ELF-1 (cell line): ENCODE results near the gene SLF1.

Source experiments
- DNase-seq: peaks from one replicate; pipeline ENCODE4 v3.0.0-alpha.2; 2016; ENCODE audit warnings: low read depth, low spot score

The SLF1 gene

DNA sequence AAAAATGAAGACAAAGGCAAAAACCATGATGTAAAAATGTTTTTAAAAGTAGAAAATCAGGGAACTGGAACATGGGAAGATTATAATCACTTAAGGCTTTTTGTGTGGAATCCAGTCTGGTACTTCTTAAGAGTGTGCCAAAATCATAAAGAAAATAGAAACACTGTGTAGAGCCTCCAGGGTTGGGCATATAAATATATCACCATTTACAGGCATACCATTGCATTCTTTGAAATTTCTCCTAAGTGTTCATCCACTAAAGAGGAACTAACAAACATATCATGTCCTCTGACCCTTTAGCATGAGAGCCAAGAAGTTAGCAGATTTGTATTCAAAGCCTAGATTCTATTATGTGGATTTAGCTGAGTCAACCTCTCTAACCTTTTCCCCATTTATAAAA, 93.3 kb downstream of the SLF1 start:
- no peak for DNase-seq

DNA sequence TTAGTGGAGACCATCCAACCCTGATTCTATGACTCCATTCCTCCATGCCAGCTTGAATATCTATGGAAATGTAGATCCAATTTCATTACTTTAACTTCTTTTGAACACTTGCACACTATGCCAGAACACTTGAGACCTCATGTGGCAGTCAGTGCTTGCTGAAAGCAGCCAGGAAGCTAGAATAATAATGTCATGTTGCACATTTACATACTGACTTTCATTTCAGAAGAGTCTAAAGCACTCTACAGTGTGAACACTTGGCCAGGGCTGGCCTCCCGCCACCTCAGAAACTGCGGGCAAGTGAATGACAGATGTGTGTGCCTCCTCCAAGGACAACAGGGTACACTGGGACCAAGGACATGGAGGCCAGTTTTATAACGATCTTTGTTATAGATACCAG, 97.3 kb downstream of the SLF1 start:
- no peak for DNase-seq

DNA sequence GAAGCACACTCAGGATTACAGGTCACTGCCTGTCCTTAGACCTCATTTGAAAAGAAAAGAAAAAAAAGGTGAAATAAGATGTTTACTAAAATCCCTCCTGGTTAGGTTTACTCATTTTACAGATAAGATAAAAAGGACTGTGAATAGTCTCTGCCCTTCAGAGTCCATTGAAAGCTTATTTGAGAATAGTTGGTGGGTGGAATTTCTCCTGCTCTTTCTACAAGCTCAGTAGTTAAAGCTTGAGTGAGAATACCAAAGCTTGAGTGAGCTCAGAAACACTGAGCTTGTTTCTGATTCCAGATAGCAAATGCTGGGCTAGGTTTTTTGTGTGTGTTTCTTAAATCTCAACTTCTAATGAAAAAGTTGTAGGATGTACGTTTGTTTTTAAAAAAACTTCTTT, 106.7 kb downstream of the SLF1 start:
- no peak for DNase-seq

DNA sequence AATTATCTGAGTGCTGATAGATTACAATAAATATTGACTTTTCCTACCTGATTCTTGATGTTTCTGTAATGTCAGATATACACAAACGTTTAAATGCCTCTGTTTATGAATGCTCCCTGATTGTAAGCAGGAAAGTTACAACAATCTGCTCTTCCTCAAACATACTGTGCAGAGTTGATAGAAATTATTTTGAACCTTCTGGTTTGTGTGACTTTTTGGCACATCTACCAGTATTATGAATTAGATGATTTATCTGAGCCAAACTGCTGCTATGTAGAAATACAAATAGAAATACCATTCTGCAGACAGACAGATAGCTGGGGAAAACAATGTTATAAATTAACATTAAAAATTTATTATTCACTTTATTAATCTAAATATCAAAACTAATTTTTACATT, 113.0 kb downstream of the SLF1 start:
- no peak for DNase-seq

DNA sequence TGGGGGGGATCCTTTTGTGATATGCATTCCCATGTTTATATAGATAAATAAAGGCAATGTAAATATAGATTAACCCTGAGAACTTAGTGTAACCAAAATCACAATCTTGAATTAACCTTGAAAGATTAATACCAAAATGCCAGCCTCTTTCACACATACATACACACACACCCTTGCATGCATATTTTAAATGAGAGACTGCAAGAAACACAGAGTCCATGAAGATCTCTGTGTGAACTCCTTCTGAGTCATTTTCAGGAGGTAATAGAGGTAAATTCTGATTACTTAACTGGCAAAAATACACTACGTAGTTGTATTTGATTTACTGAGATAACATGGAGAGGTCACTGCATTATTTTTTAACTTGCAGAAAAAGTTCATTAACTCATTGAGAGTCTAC, 118.0 kb downstream of the SLF1 start:
- no peak for DNase-seq

DNA sequence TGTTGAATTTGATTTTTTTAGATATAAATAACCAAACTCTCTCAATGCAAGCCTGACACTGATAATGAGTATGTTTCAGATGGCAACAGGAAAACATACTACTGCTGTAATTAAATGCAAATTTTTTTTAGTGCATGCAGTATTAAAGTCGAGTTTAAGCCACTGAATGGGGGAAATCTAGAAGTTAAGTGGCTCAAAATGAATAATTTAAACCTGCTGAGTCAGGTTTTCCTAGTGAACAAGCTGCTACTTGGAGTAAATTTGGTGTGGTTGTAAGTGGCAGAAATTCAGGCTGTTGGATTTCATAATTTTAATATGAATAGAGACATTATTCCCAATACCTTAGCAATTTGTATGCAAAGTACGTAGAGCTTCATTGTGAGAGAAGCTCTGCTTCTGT, 121.8 kb downstream of the SLF1 start:
- DNase-seq, result no peak

DNA sequence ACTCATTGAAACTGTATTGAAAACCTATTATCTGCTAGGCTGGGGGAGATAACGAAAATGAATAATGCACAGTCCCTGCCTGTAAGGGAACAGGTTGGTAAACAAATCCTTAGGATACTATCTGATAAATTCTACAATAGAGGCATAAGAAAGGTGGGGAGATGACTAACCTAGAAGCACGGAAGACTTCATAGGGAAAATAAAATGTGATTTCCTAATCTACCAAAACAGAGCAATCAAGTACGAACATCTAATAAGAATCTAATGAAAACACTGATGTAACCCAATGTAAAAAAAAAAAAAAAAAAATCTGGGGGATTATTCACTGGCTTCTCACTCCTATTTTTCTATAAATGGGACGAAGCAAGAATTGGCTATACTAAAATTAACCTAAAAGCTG, 124.4 kb downstream of the SLF1 start:
- no peak for DNase-seq

DNA sequence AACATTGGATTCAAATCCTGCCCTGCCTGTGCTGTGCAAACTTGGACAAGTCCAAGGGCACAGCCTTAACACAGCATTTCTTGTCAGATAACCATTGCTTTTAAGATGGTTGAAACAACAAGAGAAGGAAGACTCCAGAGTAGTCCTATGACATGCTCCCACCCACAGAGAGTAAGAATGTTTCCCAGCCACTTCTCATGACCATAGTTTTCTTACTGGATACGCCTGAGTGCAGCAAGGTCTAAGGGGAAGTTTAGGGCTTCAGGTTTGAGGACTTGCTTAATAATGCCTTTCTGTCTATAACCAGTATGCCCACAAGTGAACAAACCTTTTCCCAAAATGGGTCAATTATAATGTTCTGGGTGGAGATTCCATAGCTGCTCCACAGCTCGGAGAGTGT, 126.4 kb downstream of the SLF1 start:
- no peak for DNase-seq

DNA sequence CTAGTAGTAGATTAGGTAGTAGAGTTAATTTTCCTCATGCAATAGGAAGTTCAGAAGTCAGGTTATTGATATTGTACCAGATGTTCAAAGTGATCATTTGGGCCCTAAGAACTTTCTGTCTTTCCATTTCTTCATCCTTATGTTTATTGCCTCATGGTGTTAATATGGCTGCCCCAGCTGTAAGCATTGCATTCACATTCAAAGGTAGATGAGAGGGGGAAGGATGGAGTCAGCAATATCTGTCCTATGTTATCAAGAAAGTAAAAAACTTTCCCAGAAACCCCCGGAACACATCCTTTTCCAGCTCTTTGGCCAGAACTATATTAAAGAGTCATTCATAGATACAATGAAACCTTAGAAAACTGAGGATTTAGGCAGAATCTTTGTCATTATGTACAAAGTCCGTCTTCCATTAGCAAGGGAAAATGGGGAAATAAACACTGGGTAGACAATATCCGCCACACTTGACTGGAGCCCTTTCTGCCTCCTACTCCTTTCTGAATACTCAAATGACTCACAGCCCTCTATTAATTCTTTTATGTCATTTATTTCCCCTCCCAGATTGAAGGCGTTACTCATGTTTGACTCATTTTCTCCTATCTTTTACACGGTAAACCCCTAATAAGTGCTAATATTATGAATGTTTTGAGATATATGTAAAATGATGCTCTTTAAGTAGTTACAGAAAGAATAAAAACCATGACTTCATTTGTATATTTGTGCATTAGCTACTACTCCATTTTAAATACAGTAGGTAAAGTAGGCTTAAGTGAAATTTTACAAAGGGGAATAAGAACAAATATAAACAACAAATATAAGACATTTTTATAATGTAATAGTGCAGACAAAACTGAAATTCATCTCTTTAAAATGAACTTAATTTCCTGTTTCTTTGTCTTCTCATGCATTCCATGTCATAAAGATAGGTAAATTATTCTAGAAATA, 127.6 kb downstream of the SLF1 start:
- DNase-seq, result no peak

DNA sequence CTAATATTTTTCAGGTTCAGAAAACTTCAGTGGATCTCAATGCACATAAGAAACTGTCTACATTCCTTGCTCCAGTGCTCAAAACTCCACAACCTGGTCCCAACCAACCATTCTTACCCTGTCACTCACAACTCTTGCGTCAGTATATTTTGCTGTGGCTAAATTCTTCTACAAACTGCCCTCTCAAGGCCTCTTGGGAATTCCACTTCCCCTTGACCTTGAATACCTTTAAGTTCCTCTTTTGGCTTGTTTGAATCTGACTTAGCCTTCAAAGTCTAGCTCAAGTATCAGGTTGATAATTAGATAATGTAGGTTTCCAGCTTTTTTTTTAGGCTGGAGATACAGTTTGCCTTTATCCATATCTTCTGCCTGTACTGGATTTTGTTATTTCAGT, 128.3 kb downstream of the SLF1 start:
- DNase-seq, result no peak
